Hepatocyte (in vitro differentiated cells): ENCODE results near the gene RASAL3. TPM values are rescaled to one million over a fixed set of nuclear protein-coding genes. Genes with fewer than 3 reads are reported as not detected.

Experiments used
- DNase-seq: peaks from one replicate; pipeline ENCODE4 v3.0.0-alpha.2; 2016; ENCODE audit warnings: low spot score
- H2AFZ ChIP-seq: fragments of 200-600 bp; sonication (generic); 2 replicates; pipeline ENCODE4 v1.6.0; 2016; ENCODE audit warnings: antibody characterized with exemption, mild to moderate bottlenecking
- H3K27ac ChIP-seq: fragments of 200-600 bp; sonication (generic); 2 replicates; pipeline ENCODE4 v1.5.1; 2016; ENCODE audit warnings: mild to moderate bottlenecking
- H3K27me3 ChIP-seq: fragments of 200-600 bp; sonication (generic); 2 replicates; pipeline ENCODE4 v1.6.1; 2016
- H3K36me3 ChIP-seq: fragments of 200-600 bp; sonication (generic); replicated peaks from 2 replicates; pipeline ENCODE4 v1.5.1; 2016; ENCODE audit warnings: low read depth; ENCODE audit not compliant: insufficient read depth
- H3K4me1 ChIP-seq: fragments of 200-600 bp; sonication (generic); 2 replicates; pipeline ENCODE4 v1.5.1; 2016; ENCODE audit warnings: mild to moderate bottlenecking, moderate library complexity; ENCODE audit not compliant: insufficient read depth
- H3K4me2 ChIP-seq: fragments of 200-600 bp; sonication (generic); 2 replicates; pipeline ENCODE4 v1.6.0; 2016
- H3K4me3 ChIP-seq: fragments of 200-600 bp; sonication (generic); 2 replicates; pipeline ENCODE4 v1.5.1; 2016; ENCODE audit warnings: mild to moderate bottlenecking
- H3K79me2 ChIP-seq: fragments of 200-600 bp; sonication (generic); 2 replicates; pipeline ENCODE4 v1.6.0; 2017; ENCODE audit warnings: mild to moderate bottlenecking
- H3K9me2 ChIP-seq: fragments of 200-600 bp; sonication (generic); replicated peaks from 2 replicates; pipeline ENCODE4 v1.6.0; 2017; ENCODE audit warnings: mild to moderate bottlenecking; ENCODE audit not compliant: insufficient read depth
- H3K9me3 ChIP-seq: fragments of 200-600 bp; sonication (generic); 2 replicates; pipeline ENCODE4 v1.5.1; 2016; ENCODE audit warnings: low read depth, mild to moderate bottlenecking
- H4K20me1 ChIP-seq: fragments of 200-600 bp; sonication (generic); 2 replicates; pipeline ENCODE4 v1.6.0; 2016; ENCODE audit warnings: mild to moderate bottlenecking; ENCODE audit not compliant: insufficient read depth, poor library complexity, severe bottlenecking
- EZH2 ChIP-seq: fragments of 200-600 bp; sonication (generic); IDR thresholded peaks from 2 replicates; pipeline ENCODE4 v1.6.1; 2016; ENCODE audit warnings: antibody characterized with exemption, mild to moderate bottlenecking, borderline replicate concordance
- EZH2phosphoT487 ChIP-seq: fragments of 200-600 bp; sonication (generic); IDR thresholded peaks from one replicate; pipeline ENCODE4 v1.6.1; 2018; ENCODE audit warnings: antibody characterized with exemption, mild to moderate bottlenecking, low read depth, moderate library complexity; ENCODE audit not compliant: unreplicated experiment, severe bottlenecking
- WGBS: methylation state at CpG from one replicate; pipeline ENCODE4 v1.1.6; 2016; ENCODE audit warnings: low lambda C conversion rate; ENCODE audit errors: missing lambda C conversion rate; 5-methylcytosine and 5-hydroxymethylcytosine counted together
- polyA plus RNA-seq: library from polyadenylated mRNA; unstranded; fragments of >200 nt; fragmentation: Nextera tagmentation; extraction: Ambion mirVana; gene quantifications from 2 replicates; pipeline ENCODE4 v1.2.1, GENCODE V29; 2016
- total RNA-seq: library from RNA; depleted of rRNA; stranded (reverse); fragments of >200 nt; gene quantifications from 2 replicates; pipeline ENCODE4 v1.2.3, GENCODE V29; 2014
- TF ChIP-seq, protein P1 (sequence below): fragments of 200-600 bp; sonication (generic); IDR thresholded peaks from 2 replicates; pipeline ENCODE4 v1.5.1; 2016; ENCODE audit warnings: antibody characterized with exemption, mild to moderate bottlenecking; ENCODE audit not compliant: poor library complexity

The RASAL3 gene
- total RNA-seq (0.07 TPM in 1 of 2 replicates, not detected in the other), polyA plus RNA-seq (0.12 and 0.23 TPM in 2 replicates)

DNA sequence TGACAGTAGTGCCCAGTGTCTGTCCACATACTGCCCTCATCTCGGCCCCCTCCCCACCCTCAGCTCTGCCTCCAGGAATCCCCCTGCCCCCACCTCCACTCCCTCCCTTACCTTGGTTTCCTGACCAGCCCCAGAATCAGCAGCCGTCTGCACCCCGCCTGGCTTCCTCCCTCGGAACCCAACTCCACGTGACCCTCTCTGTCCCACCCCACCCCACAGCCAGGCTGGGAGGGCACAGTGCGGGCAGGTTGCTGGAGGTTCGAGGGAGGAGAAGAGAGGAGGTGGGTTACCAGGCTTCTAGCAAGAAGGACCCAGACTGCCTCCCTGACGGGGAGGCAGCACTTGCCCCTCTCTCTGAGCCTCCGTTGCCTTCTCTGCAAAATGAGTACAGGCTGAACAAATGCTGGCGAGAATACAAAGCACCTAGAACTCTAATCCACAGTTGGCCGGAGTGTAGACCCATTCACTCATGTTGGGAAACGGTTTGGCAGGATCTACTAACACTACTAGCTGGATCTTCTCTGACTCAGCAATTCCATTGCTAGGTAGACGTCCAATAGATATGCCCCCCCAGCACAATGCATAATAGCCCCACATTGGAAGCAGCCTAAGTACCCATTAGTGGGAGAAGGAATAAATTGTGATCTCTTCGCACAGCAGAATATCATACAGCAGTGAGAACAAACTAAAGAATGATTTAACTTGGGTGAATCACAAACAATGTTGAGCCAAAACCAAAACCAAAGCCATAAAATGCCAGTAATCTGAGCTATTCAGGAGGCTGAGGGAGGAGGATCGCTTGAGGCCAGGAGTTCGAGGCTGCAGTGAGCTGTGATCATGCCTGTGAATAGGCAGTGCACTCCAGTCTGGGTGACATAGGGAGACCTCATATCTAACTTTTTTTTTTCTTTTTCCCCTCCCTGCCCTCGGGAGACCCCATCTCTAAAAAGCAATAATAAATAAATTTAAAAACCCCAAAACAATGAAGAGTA is at the start of gene RASAL3:
RASAL3 (minus strand) TSS at position 151 of the 992 bp plus-strand sequence. CDS start 186 bp downstream, outside the sequence.
- Histone ChIP-seq H3K9me2 (no peaks in the 10 kb centered on the region), H3K4me3 (no peak within 1 kb of the TSS), H3K4me2 (no peak within 1 kb of the TSS), H3K4me1 (no peaks in the 10 kb centered on the region), H2AFZ (no peak within 1 kb of the TSS), H3K79me2 (no peaks in the 10 kb centered on the region), H3K27ac (no peak within 1 kb of the TSS), H4K20me1 (no peaks in the 10 kb centered on the region), H3K36me3 (no peaks in the 10 kb centered on the region), H3K27me3 (peaks cover 48% of the 10 kb centered on the region), H3K9me3 (no peaks in the 10 kb centered on the region)
- TF ChIP-seq, protein P1, sequence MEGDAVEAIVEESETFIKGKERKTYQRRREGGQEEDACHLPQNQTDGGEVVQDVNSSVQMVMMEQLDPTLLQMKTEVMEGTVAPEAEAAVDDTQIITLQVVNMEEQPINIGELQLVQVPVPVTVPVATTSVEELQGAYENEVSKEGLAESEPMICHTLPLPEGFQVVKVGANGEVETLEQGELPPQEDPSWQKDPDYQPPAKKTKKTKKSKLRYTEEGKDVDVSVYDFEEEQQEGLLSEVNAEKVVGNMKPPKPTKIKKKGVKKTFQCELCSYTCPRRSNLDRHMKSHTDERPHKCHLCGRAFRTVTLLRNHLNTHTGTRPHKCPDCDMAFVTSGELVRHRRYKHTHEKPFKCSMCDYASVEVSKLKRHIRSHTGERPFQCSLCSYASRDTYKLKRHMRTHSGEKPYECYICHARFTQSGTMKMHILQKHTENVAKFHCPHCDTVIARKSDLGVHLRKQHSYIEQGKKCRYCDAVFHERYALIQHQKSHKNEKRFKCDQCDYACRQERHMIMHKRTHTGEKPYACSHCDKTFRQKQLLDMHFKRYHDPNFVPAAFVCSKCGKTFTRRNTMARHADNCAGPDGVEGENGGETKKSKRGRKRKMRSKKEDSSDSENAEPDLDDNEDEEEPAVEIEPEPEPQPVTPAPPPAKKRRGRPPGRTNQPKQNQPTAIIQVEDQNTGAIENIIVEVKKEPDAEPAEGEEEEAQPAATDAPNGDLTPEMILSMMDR: no peak
- TF ChIP-seq EZH2 (no peak), EZH2phosphoT487 (no peak)
- whole genome bisulfite sequencing: 59% methylated on average over 16 of the region's 17 CpGs
- DNase-seq: no peak

DNA sequence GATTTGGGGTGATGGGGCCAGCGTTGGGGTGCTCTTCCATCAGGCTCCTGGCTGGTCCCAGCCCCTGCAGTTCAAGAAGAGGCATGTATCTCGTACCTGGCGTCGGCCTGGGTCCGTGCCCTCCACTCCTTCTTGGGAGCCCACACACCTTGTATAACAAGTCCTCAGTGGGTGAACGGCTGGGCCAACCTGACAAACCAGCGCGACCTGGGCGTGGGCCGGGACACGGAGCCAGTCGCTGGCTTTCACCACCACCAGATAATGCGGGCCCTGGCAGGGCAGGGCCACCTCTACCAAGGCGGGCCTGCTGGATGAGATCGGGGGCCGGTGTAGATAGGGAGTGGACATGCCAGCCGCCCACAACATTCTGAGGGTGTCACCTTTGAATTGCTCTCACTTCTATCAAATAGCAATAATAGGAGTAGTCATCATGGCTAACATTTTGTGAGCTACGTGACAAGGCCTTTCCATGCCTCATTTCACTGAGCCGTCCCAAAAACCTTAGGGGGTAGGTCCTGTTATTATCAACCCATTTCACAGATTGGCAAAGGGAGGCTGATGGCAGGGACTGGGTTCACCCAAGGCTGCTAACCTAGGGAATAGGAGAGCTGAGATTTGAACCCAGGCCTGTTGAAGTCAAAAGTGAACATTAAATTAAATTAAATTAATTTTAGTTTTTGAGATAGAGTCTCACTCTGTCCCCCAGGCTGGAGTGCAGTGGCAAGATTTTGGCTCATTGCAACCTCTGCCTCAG is 47.5 kb upstream of the RASAL3 start:
- 78% methylated on average over 19 of the region's 19 CpGs for WGBS
- no peaks in the 10 kb centered on the region for H3K4me1 ChIP-seq
- no peaks in the 10 kb centered on the region for H3K79me2 ChIP-seq
- H4K20me1 ChIP-seq: no peaks in the 10 kb centered on the region
- H2AFZ ChIP-seq: no peak overlapping the region
- no peak overlapping the region for H3K27ac ChIP-seq
- DNase-seq: no peak
- H3K4me2 ChIP-seq: no peak overlapping the region
- H3K36me3 ChIP-seq: no peaks in the 10 kb centered on the region
- H3K9me3 ChIP-seq: no peaks in the 10 kb centered on the region
- no peaks in the 10 kb centered on the region for H3K27me3 ChIP-seq
- TF ChIP-seq, protein P1: no peak
- no peak for TF ChIP-seq EZH2
- TF ChIP-seq EZH2phosphoT487: no peak
- no peaks in the 10 kb centered on the region for H3K9me2 ChIP-seq
- no peak overlapping the region for H3K4me3 ChIP-seq

DNA sequence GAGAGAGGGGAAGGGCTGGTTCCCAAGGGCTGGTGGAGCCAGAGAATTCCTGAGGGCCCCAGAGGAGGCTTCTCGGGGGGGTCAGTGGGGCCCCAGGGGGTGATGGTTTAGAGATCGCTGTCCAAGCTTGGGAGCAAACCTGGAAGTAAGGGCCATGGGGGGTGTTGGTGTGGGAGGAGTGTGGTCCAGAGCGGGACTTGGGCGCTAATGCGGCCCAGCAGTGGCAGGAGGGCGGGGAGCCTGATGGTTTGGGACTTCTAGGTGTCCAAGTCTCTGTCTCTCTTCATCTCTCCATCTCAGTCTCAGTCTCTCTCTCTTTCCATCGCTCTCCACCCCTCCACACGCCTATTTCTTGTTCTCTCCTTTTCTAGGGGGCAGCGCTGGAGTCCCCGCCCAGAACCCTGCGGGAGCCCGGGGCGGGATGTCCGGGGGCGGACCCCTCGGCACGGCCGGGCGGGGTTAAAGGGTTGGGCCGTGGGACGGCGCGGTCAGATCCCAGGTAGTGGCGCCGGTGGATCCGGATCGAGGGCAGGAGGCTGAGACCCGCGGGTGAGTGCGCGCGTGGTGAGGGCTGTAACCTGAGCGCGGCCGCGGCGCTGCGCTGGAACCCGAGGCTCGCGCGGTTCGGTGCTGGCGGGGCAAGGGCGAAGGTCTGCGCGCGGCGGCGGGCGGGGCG is 43.8 kb upstream of the RASAL3 start, which contains the start of gene CYP4F22:
CYP4F22 (plus strand) TSS at position 491 of the 676 bp plus-strand sequence. CDS start 16,812 bp downstream, outside the sequence.
- H3K9me2 ChIP-seq: no peaks in the 10 kb centered on the region
- whole genome bisulfite sequencing: 94% methylated on average over 20 of the region's 52 CpGs
- no peaks in the 10 kb centered on the region for H3K9me3 ChIP-seq
- H3K79me2 ChIP-seq: no peaks in the 10 kb centered on the region
- H4K20me1 ChIP-seq: no peaks in the 10 kb centered on the region
- no peaks in the 10 kb centered on the region for H3K4me1 ChIP-seq
- no peak within 1 kb of the TSS for H3K4me2 ChIP-seq
- no peak within 1 kb of the TSS for H3K27ac ChIP-seq
- no peak for DNase-seq
- H3K27me3 ChIP-seq: no peaks in the 10 kb centered on the region
- H2AFZ ChIP-seq: no peak within 1 kb of the TSS
- H3K4me3 ChIP-seq: no peak within 1 kb of the TSS
- TF ChIP-seq, protein P1: no peak
- no peak for TF ChIP-seq EZH2phosphoT487
- TF ChIP-seq EZH2: no peak
- no peaks in the 10 kb centered on the region for H3K36me3 ChIP-seq
